GM15510 (cell line): Measurements from ENCODE around the gene DUS3L.
A peak's percentile ranks its signal among the peaks of the same experiment; 100 is the strongest.

ENCODE experiments used
- POLR2A ChIP-seq: IDR thresholded peaks from 3 replicates; pipeline ENCODE4 v1.6.1; 2011; ENCODE audit warnings: borderline replicate concordance; ENCODE audit not compliant: insufficient read length; ENCODE audit errors: extremely low read depth

The DUS3L gene, protein sequence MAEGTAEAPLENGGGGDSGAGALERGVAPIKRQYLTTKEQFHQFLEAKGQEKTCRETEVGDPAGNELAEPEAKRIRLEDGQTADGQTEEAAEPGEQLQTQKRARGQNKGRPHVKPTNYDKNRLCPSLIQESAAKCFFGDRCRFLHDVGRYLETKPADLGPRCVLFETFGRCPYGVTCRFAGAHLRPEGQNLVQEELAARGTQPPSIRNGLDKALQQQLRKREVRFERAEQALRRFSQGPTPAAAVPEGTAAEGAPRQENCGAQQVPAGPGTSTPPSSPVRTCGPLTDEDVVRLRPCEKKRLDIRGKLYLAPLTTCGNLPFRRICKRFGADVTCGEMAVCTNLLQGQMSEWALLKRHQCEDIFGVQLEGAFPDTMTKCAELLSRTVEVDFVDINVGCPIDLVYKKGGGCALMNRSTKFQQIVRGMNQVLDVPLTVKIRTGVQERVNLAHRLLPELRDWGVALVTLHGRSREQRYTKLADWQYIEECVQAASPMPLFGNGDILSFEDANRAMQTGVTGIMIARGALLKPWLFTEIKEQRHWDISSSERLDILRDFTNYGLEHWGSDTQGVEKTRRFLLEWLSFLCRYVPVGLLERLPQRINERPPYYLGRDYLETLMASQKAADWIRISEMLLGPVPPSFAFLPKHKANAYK

DNA sequence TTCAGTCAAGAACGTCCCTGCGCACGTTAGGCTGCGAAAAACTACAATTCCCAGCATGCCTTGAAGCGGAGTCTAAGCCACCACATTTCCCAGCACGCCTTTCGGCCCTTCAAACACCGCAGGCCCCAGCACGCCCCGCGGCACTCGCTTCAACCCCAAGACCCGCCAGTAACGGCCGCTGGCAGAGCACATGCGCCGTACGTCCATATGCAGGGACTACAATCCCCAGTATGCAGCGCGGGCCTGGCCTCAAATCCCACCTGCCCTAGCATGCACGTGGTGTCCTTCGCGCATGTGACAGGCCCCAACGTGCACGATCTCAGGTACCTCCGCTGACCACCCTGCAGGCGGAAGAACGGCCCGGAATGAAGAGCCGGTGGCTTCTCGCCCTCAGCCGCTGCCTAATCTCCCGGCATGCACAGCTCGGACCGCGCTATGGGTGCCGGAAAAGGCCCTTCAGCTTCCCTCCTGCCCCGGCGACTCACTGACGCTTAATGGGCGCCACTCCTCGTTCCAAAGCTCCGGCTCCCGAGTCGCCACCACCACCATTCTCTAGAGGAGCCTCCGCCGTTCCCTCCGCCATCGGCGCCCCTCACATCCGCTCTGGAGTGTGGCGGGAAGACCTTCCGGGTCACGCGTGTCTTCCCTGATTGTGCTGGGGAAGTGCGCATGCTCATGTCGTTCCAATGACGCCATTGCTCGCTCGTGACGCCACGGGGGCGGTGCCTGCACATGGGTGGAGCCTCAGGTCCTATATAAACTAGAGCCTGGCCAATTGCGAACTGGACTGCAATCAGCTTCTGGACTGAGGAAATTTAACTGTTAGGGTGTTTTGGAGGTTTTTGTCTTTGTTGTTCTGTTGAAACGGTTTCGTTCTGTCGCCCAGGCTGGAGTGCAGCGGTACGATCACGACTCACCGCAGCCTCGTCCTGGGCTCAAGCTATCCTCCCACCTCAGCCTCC lies at the start of gene DUS3L:
TSS of gene DUS3L (minus strand) at position 605 of the 962 bp plus-strand sequence. CDS start at position 583, 22 bp downstream.
- peak; percentile 79 for TF ChIP-seq POLR2A

DNA sequence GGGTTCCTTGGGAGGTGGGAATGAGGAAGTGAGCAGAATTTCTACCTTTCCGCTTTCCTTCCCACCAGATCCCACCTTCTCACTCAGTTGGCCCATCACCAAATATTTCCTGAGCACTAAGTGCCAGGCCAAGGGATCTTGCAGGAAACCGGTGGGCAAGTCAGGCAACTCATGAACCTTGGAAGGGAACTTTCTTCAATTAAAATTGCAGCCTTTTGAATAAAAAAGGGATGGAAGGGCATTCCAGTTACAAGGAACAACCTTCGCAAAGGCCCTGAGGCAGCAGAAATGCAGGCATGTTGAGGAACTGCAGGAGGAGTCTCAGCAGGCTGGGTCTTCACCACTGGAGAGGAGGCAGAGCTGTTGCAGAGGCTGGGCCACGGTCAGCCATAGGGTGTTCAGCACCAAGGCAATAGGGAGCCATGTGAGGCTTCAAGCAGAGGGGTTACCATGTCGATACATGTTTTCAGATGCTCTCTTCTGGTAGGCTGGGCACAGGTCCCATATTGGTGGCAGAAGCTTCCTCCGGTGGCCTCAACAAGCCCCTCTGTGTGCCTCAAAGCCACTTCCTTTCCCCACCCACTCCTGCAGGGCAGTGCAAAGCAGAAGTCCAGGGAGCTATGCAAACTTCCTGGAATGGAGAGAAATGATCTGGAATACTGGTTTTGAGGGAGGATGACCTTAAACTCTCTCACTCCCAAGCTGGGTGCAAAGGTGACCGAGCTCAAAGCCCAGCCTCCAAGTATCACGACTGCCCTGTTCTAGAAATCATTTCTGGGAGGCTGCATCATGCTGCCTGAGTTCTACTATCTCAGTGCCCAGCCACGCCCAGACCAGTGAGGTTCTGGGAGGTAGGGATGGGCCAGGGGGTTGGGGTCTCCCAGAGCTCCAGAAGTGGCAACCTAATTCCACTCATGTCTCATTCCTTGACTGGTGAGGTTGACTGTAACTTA lies 48.4 kb upstream of the DUS3L start, which contains the start of gene FUT6:
TSS of gene FUT6 (minus strand) at position 638 of the 953 bp plus-strand sequence. CDS start 7,135 bp downstream, outside the sequence.
- no peak for TF ChIP-seq POLR2A

DNA sequence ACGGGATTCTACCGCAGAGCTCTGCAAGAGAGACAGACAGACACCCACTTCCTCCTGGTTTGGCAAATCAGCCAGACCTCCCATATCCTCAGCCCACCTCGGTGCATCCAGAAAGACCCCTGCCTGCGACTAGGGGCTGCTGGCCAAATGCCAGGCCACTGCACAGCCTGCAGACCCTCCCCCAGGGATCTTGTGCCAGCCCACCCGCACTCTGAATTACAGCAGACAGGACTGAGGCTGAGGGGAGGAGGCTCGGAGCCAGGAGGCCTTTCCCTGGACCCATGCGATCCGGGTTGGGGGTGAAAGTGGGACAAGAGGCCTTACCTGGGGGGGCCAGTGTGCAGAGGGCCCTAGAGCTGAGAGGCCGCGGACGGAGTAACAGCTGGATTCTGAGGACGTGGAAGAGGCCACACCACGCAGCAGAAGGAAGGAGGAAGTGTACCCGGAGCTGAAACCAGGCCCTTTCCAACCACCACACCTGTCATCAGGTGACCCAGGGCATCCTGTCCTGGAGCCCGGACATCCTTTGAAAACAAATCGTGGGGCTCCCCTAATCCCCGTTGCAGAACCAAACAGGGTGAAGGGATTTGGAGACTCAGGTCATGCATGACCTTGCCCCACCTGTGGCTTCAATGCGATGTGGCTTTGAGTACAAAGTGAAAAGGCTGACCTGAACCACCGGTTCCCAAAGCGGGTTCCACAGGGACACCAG lies 47.5 kb upstream of the DUS3L start:
- TF ChIP-seq POLR2A = no peak

DNA sequence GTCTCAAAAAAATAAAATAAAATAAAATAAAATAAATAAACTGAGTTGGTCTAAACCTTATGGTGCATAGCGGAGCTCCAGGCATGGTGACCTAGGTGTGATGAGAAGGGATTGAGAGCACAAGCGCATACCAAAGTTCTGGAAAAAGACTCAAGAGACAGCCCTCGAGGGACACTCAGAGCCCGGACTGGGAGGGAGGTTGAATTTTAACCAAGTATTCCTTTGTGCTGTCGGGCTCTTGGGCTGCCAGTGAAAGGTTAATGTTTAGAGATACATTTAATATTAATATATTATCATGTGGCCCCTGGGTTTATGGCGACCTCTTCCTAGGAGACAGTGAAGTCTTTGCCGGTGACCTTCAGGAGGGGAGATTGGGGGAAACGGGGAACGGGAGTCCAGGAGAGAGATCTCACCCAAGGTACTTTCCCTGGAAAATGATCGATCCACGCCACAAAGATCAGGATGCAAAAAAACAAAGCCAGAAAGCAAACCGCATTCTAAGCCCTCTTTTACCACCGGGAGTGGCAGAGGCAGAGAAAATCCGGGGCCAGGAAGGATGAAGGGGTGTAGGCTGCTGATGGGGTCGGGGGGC lies 46.9 kb upstream of the DUS3L start:
- TF ChIP-seq POLR2A = no peak

DNA sequence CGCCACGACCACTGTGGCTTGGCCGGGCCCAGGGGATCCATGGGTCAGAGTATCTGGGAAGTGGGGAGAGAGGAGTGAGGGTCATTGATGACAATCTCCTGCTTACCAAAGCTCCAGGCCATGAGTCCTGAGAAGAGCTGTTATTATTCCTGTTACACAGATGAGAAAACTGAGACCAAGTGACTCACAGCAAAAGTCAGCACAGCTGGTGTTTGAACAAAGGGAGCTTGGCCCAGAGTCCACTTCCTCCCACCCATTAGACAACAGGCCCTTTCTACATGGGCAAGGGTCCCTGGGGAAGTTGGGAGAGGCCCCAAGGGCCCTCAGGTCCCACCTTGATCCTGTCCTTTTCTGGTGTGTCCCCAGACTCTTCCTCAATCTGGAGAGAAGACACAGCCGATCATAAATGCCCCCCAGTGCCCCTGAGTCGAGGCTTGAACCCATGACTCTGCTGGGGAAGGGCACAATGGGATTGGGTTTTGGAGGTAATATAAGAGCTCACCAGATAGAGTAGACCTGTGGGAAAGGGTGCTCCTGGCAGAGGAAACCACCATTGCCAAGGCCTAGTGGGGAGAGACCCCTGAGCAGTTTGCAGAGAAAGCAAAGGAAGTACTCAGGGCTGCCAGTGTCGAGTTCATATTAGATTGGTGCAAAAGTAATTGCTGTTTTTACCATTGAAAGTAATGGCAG lies 41.7 kb upstream of the DUS3L start:
- no peak for TF ChIP-seq POLR2A

DNA sequence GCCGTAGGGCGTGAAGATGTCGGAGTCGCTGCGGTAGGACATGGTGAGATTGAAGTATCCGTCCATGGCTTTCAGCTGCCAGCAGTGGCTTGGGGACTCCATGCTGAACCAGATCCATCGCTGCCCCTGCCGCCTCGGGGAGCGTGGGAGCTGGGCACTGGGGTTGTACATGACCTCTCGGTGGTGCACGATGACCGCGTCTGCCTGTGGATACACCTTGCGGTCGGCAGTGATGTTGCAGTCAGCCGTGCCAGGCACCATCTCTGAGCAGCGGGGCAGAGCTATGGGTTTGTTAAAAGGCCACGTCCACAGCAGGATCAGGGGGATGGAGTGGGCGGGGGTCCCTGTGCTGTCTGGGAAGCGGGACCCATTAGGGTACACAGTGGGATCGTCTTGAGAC lies 41.1 kb upstream of the DUS3L start:
- no peak for TF ChIP-seq POLR2A

DNA sequence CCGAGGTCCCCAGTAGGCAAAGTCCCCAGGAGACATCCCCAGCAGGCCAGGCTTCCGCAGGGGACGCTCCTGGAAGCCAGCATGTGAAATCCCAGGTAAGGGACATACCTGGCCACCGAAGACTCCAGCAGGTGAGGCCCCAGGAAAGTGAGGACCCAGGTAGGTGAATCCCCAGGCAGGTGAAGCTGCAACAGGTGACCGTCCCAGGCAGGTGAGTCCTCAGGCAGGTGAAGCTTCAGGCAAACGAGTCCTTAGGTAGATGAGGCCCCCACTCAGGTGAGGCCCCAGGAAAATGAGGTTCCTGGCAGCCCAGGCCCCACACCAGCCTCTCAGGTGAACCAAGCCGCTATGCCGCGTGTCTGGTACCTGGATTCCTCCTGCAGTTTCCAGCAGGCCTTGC lies 40.2 kb upstream of the DUS3L start:
- TF ChIP-seq POLR2A = no peak

DNA sequence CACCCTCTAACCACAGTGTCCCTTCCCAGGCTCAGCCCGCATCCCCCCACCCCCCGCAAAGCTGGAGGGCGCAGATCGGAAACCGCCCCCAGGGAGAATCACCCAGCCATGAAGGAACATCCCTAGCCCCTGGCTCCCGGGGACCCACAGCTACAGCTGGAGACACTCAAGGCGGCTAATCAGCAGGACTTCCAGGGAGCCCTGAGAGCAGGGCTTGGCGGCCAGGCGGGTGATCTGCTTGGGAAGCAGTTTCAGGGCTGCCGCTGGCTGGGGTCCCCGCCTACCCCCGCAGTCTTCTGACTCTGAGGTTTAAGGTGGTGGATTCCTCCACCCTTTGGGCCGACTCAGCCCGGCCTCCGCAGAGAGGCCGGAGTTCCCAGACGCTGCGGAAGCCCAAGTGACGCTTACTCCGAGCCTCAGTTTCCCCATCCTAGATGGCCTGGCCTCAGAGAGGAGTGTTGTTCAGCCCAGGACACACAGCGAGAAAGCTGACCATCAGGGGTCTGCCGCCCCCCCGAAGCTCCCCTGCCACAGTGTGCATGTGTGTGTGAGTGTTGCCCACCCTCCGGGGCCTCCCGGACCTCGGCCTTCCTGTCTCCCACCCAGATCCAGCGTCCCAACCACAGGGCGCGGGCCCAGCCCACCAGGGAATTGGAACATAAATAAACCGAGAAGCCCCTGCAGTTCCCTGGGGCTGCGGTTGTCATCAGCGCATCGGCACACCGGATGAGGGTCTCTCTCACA lies 38.8 kb upstream of the DUS3L start:
- TF ChIP-seq POLR2A = peak; percentile 1

DNA sequence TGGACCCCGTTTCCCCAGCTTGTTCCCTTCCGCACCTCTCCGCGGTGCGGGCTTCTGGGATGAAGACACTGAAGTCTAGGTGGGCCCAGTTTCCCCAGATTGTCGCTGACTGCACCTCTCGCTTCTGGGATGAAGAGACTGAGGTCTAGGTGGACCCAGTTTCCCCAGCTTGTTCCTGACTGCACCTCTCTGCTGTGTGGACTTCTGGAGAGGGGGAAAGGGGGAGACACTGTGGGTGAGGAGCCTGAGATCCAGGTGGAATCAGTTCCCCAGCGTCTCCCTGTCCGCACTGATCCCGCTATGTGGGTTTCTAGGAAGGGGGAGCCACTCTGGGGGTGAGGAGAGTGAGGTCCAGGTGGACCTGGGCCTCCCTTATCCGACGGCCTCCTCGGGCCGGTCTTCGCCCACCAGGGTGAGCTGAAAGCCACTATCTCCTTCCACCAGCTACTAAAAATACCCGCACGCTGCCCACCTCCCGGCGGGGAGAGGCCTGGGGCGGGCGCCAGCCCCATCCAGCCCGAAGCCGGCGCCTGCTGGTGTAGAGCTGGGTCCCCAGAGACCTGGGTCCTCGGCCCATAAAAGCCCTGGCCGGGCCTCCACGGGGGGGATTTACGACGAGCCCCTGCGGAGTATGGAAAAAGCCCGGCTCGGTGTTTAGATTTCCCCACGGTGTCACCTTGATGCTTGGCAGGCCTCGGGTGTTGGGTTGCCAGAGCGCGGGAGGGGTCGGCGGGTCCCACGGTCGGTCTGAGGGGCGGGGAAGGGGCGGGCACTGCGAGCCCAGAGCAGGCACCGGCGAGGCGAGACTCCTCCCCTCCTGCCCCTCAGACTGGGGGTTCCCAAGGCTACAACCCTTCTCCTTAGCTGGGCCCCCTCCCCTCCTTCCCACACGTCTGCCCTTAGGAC lies 38.0 kb upstream of the DUS3L start:
- peak; percentile 11 for TF ChIP-seq POLR2A

DNA sequence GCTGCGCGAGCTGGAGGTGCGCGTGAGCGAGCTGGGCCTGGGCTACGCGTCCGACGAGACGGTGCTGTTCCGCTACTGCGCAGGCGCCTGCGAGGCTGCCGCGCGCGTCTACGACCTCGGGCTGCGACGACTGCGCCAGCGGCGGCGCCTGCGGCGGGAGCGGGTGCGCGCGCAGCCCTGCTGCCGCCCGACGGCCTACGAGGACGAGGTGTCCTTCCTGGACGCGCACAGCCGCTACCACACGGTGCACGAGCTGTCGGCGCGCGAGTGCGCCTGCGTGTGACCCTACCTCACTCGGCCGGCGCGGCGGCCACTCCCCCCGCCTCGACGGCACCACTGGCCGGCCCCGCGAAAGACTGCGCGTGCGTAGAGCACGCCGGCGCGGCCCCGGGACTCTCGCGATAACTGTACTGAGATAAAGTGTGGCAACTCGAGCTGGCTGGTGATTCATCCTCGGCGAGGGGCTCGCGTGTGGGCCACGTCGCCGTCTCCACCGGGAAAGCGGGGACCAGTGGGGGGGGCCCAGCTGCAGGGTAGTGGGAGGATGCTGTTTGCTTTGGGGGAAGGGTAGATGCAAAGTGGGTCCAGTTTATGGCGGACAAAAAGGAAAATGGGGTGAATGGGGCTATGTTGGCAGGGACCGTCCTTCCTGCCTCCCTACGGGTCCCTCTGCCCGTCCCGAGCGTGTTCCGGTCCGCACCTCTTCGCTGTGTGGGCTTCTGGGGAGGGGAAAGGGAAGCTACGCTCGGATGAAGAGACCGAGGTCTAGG lies 37.1 kb upstream of the DUS3L start:
- peak; percentile 98 for TF ChIP-seq POLR2A
